Trophoblast cell (in vitro differentiated cells and primary cell): ENCODE data around the gene RAET1L.
"Not testable (repeated sequence)": the region's sequence is repeated elsewhere in the genome, so short reads cannot be mapped to it uniquely, and the experiment has no call there.

Source experiments
- DNase-seq, 2 donors: peaks; one replicate each; pipeline ENCODE4 v3.0.0-alpha.2; 2016
- H2AFZ ChIP-seq: 2 replicates; pipeline ENCODE4 v1.6.1; 2013; ENCODE audit warnings: low read length, moderate library complexity, mild to moderate bottlenecking; ENCODE audit not compliant: insufficient read depth, poor library complexity
- H2AK5ac ChIP-seq: 2 replicates; pipeline ENCODE4 v1.6.1; 2013; ENCODE audit warnings: mild to moderate bottlenecking, low read length
- H2BK120ac ChIP-seq: 2 replicates; pipeline ENCODE4 v1.6.1; 2013; ENCODE audit warnings: low read length, mild to moderate bottlenecking, moderate library complexity; ENCODE audit not compliant: insufficient read depth, poor library complexity
- H2BK12ac ChIP-seq: 2 replicates; pipeline ENCODE4 v1.6.1; 2013; ENCODE audit warnings: mild to moderate bottlenecking, low read length, moderate library complexity
- H2BK5ac ChIP-seq: 2 replicates; pipeline ENCODE4 v1.6.1; 2013; ENCODE audit warnings: low read length, low read depth, moderate library complexity, mild to moderate bottlenecking; ENCODE audit not compliant: poor library complexity
- H3K14ac ChIP-seq: 2 replicates; pipeline ENCODE4 v1.6.1; 2013; ENCODE audit warnings: mild to moderate bottlenecking, low read length
- H3K18ac ChIP-seq: 2 replicates; pipeline ENCODE4 v1.6.1; 2013; ENCODE audit warnings: mild to moderate bottlenecking, low read length
- H3K23ac ChIP-seq: 2 replicates; pipeline ENCODE4 v1.6.1; 2013; ENCODE audit warnings: low read length
- H3K27ac ChIP-seq: 2 replicates; pipeline ENCODE4 v1.5.1; 2013; ENCODE audit warnings: low read depth, mild to moderate bottlenecking, inconsistent platforms, low read length, moderate library complexity
- H3K27me3 ChIP-seq: 2 replicates; pipeline ENCODE4 v1.6.1; 2013; ENCODE audit warnings: inconsistent platforms, mild to moderate bottlenecking, low read length, moderate library complexity; ENCODE audit not compliant: insufficient read depth
- H3K36me3 ChIP-seq, 2 experiments: 1 replicate in 1 of 2; 2 replicates in 1 of 2; pipeline ENCODE4 v1.6.1; 2013; ENCODE audit warnings: low read length in 2 of 2, mild to moderate bottlenecking in 2 of 2, moderate library complexity in 1 of 2; ENCODE audit not compliant: insufficient read depth in 2 of 2, control insufficient read depth in 1 of 2
- H3K4ac ChIP-seq: 2 replicates; pipeline ENCODE4 v1.6.1; 2013; ENCODE audit warnings: low read depth, mild to moderate bottlenecking, low read length, moderate library complexity
- H3K4me1 ChIP-seq, 2 experiments: 1 replicate in 1 of 2; 2 replicates in 1 of 2; pipeline ENCODE4 v1.6.1; 2013; ENCODE audit warnings: low read length in 2 of 2, mild to moderate bottlenecking in 2 of 2, moderate library complexity in 1 of 2; ENCODE audit not compliant: insufficient read depth in 2 of 2, control insufficient read depth in 1 of 2
- H3K4me2 ChIP-seq: 2 replicates; pipeline ENCODE4 v1.6.1; 2013; ENCODE audit warnings: inconsistent platforms, mild to moderate bottlenecking, low read length, moderate library complexity
- H3K4me3 ChIP-seq: 2 replicates; pipeline ENCODE4 v1.5.1; 2013; ENCODE audit warnings: mild to moderate bottlenecking, low read depth, low read length, inconsistent platforms
- H3K79me1 ChIP-seq: one replicate; pipeline ENCODE4 v1.6.1; 2013; ENCODE audit warnings: low read length
- H3K79me2 ChIP-seq: 2 replicates; pipeline ENCODE4 v1.6.1; 2013; ENCODE audit warnings: low read length, mild to moderate bottlenecking; ENCODE audit not compliant: control insufficient read depth, insufficient read depth, poor library complexity
- H3K9ac ChIP-seq: 2 replicates; pipeline ENCODE4 v1.6.1; 2013; ENCODE audit warnings: mild to moderate bottlenecking, low read length
- H3K9me3 ChIP-seq: 2 replicates; pipeline ENCODE4 v1.6.1; 2013; ENCODE audit warnings: low read depth, mild to moderate bottlenecking, control low read depth, inconsistent platforms, low read length; ENCODE audit not compliant: insufficient read depth
- H4K12ac ChIP-seq: 2 replicates; pipeline ENCODE4 v1.6.1; 2013; ENCODE audit warnings: low read depth, mild to moderate bottlenecking, low read length, moderate library complexity
- H4K8ac ChIP-seq: 2 replicates; pipeline ENCODE4 v1.6.1; 2013; ENCODE audit warnings: low read depth, mild to moderate bottlenecking, low read length, moderate library complexity
- H4K91ac ChIP-seq: one replicate; pipeline ENCODE4 v1.6.1; 2013; ENCODE audit warnings: low read depth, mild to moderate bottlenecking, low read length, moderate library complexity
- WGBS: extraction: QIAGEN DNeasy Blood & Tissue Kit; methylation state at CpG from one replicate; pipeline ENCODE4 v1.1.7; 2013; ENCODE audit warnings: missing lambda C conversion rate; ENCODE audit not compliant: insufficient read length, insufficient coverage; ENCODE audit errors: extremely low coverage; 5-methylcytosine and 5-hydroxymethylcytosine counted together

The RAET1L gene

DNA sequence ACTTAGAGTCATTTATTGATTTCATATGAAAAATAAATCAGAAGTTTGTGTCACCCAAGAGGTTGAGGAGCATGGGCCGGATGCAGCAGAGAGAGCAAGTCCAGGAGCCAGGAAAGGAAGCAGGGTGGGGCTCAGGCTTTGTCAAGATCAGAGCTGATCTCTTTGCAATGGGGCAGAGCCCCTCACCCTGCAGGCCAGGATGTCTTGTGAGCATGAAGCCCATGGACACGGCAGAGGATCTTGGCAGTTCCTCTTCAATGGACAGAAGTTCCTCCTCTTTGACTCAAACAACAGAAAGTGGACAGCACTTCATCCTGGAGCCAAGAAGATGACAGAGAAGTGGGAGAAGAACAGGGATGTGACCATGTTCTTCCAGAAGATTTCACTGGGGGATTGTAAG lies 56.4 kb downstream of the RAET1L start:
- not testable (repeated sequence) for H3K4ac ChIP-seq, DNase-seq, H3K79me2 ChIP-seq, H3K18ac ChIP-seq, H4K8ac ChIP-seq, H2BK12ac ChIP-seq, H3K36me3 ChIP-seq, H4K12ac ChIP-seq, H4K91ac ChIP-seq, H3K23ac ChIP-seq, H3K9me3 ChIP-seq, H2BK120ac ChIP-seq, H2BK5ac ChIP-seq, H3K9ac ChIP-seq, H3K79me1 ChIP-seq, H3K14ac ChIP-seq, H3K4me2 ChIP-seq, H2AFZ ChIP-seq, H2AK5ac ChIP-seq, H3K4me3 ChIP-seq, H3K27ac ChIP-seq
- no CpG with 5 or more reads among the region's 2 CpGs for WGBS
- H3K4me1 ChIP-seq = peaks cover 7 to 12% of the 10 kb centered on the region in 2 experiments
- H3K27me3 ChIP-seq = peaks cover 32% of the 10 kb centered on the region
